Kidney (tissue), 14 donors: ENCODE results near the gene NRXN2. TPM values are rescaled to one million over a fixed set of nuclear protein-coding genes. Genes with fewer than 3 reads are reported as not detected.
A peak's percentile ranks its signal among the peaks of the same experiment; 100 is the strongest.

ENCODE experiments used
- DNase-seq, 5 donors: peaks; one replicate each; pipeline ENCODE4 v3.0.0-alpha.2; 2013 to 2020
- FAIRE-seq: peaks from 2 replicates; lab custom pipeline; 2012; peaks lifted over from hg19 to GRCh38; lab: Jason Lieb, UNC
- H3K27ac ChIP-seq, 2 donors: one replicate each; pipeline ENCODE4 v1.7.0; 2013; ENCODE audit warnings: low read depth in 2 of 2, low read length in 2 of 2, inconsistent platforms in 1 of 2
- H3K27me3 ChIP-seq: one replicate; pipeline ENCODE4 v1.7.1; 2013; ENCODE audit warnings: low read length, inconsistent platforms; ENCODE audit not compliant: control insufficient read depth, insufficient read depth
- H3K36me3 ChIP-seq, 3 donors: one replicate each; pipeline versions ENCODE4 v1.7.0 to v1.7.1; 2013; ENCODE audit warnings: low read length in 3 of 3, control low read depth in 1 of 3, inconsistent platforms in 1 of 3; ENCODE audit not compliant: insufficient read depth in 3 of 3, control insufficient read depth in 2 of 3
- H3K4me1 ChIP-seq, 3 donors: one replicate each; pipeline versions ENCODE4 v1.7.0 to v1.7.1; 2013; ENCODE audit warnings: low read length in 3 of 3, inconsistent platforms in 1 of 3, low read depth in 1 of 3; ENCODE audit not compliant: control insufficient read depth in 2 of 3, insufficient read depth in 2 of 3
- H3K4me3 ChIP-seq, 3 donors: one replicate each; pipeline versions ENCODE4 v1.7.0 to v1.8.1; 2013; ENCODE audit warnings: low read length in 3 of 3, control low read depth in 1 of 3, inconsistent platforms in 1 of 3
- H3K9ac ChIP-seq, 3 donors: one replicate each; pipeline versions ENCODE4 v1.7.0 to v1.7.1; 2013; ENCODE audit warnings: low read length in 3 of 3, control low read depth in 1 of 3, inconsistent platforms in 1 of 3
- H3K9me3 ChIP-seq, 3 donors: one replicate each; pipeline versions ENCODE4 v1.7.0 to v1.7.1; 2013; ENCODE audit warnings: low read length in 3 of 3, control low read depth in 1 of 3, inconsistent platforms in 1 of 3; ENCODE audit not compliant: control insufficient read depth in 2 of 3, insufficient read depth in 1 of 3
- intact Hi-C: fragments of 100-400 bp; cut with DNase I; formaldehyde crosslinking; loops from one replicate; pipeline ENCODE4 v1.11.1; 2022
- polyA plus RNA-seq: library from polyadenylated mRNA; stranded (reverse); fragments of 350-450 nt; fragmentation: Illumina TruSeq; extraction: RNeasy Lipid Tissue Mini Kit (QIAGEN cat#74804); gene quantifications from one replicate; pipeline ENCODE4 v1.2.3, GENCODE V29; 2014; ENCODE audit warnings: low read depth, low replicate concordance; ENCODE audit not compliant: insufficient read depth
- total RNA-seq: library from RNA; stranded (reverse); fragmentation: NEBNext Ultra II Directional; extraction: Animal tissue kit (Norgen Biotek cat#: 25700); gene quantifications from one replicate; pipeline ENCODE4 v1.2.1, GENCODE V29; 2021
- TF ChIP-seq, protein P1 (sequence below): IDR thresholded peaks from 3 replicates; pipeline ENCODE4 v1.5.1; 2012; ENCODE audit warnings: mild to moderate bottlenecking, moderate library complexity, borderline replicate concordance; ENCODE audit not compliant: insufficient read depth; ENCODE audit errors: extremely low read depth
- donor health status: control.
- donor health status: control.
- donor health status: control.
- donor health status: control.
- donor health status: control.
- donor health status: DM: yes; HTN: yes; CAD: no.
- donor health status: Normal renal cell carcinoma (clear cell type).

The NRXN2 gene
- total and polyA plus RNA-seq, 2 donors from 2014 or later: 13.3 to 22.0 TPM

DNA sequence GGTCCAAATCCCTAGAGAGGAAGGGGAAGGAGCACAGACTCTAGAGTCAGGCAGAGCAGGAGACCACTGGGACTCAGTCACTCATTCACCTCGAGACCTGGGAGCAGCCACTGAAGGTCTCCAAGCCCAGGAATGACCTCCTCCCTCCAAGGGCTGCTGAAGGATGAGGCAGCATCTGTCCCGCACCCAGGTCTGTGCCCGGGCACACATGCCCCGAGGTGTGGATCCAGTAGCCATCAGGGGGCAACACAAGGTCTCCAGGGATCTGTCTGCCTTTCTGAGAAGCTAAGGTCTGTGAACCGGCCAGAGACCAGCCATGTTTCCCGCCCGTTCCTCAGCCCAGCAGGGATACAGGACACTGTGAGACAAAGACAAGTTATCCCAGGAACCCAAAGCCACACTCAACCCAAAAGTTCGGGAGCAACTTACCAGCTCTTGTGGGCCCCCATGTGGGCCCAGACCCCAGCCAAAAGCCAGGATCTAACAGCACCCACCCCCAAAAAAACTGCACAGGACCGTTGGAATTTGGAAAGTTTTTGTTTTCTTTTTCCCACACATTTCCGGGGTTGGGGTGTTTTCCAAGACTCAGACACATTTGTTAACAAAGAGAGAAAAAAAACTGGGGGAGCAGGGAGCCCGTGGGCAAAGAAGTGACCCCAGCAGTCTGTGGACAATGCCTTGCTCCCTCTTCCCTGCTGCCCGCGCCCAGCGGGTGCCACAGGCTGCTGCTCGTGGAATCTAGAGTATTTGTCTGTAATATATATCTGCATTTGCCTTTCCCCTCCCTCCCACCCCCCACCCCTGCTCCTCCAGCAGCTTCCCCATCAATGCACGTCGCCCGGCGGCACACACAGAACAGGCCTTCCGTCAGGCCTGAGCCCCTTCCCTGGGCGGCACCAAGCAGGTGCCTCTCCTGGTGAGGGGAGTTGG, 117.1 kb downstream of the NRXN2 start:
- peak in 3 of 5 donors; percentile 30 to 43 (median 36) for DNase-seq
- intact Hi-C loops: no loop called here

DNA sequence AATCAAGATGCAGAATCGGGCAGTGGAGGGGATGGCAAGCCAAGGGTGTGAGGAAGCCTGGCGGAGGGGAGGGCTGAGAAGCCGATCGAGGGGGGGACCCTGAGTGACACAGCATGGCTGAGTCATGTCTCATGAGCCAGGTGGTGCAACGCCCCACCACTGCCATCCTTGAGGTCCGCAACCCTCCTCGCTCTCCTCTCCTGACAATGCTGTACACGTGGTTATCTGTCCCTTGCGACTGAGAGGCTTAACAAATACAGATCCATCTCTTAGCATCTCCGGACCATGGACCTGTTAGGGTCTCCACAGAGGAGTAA, 117.8 kb downstream of the NRXN2 start:
- no peaks in the 10 kb centered on the region for H3K36me3 ChIP-seq
- no peaks in the 10 kb centered on the region for H3K27me3 ChIP-seq
- H3K4me1 ChIP-seq: no peaks in the 10 kb centered on the region
- no peak overlapping the region for H3K27ac ChIP-seq
- no peaks in the 10 kb centered on the region for H3K9me3 ChIP-seq
- no peak overlapping the region for H3K4me3 ChIP-seq
- TF ChIP-seq, protein P1, sequence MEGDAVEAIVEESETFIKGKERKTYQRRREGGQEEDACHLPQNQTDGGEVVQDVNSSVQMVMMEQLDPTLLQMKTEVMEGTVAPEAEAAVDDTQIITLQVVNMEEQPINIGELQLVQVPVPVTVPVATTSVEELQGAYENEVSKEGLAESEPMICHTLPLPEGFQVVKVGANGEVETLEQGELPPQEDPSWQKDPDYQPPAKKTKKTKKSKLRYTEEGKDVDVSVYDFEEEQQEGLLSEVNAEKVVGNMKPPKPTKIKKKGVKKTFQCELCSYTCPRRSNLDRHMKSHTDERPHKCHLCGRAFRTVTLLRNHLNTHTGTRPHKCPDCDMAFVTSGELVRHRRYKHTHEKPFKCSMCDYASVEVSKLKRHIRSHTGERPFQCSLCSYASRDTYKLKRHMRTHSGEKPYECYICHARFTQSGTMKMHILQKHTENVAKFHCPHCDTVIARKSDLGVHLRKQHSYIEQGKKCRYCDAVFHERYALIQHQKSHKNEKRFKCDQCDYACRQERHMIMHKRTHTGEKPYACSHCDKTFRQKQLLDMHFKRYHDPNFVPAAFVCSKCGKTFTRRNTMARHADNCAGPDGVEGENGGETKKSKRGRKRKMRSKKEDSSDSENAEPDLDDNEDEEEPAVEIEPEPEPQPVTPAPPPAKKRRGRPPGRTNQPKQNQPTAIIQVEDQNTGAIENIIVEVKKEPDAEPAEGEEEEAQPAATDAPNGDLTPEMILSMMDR: no peak
- intact Hi-C loops: no loop called here
- DNase-seq: peak in 1 of 5 donors; percentile 47
- no peak for FAIRE-seq
- no peak overlapping the region for H3K9ac ChIP-seq

More for the DNA sequence above, 117.1 kb downstream of the NRXN2 start:
- Histone ChIP-seq H3K4me1 (no peaks in the 10 kb centered on the region), H3K27ac (no peak overlapping the region), H3K27me3 (no peaks in the 10 kb centered on the region), H3K9ac (no peak overlapping the region), H3K9me3 (no peaks in the 10 kb centered on the region), H3K36me3 (no peaks in the 10 kb centered on the region), H3K4me3 (no peak overlapping the region)
- TF ChIP-seq, protein P1: no peak
- no peak for FAIRE-seq

DNA sequence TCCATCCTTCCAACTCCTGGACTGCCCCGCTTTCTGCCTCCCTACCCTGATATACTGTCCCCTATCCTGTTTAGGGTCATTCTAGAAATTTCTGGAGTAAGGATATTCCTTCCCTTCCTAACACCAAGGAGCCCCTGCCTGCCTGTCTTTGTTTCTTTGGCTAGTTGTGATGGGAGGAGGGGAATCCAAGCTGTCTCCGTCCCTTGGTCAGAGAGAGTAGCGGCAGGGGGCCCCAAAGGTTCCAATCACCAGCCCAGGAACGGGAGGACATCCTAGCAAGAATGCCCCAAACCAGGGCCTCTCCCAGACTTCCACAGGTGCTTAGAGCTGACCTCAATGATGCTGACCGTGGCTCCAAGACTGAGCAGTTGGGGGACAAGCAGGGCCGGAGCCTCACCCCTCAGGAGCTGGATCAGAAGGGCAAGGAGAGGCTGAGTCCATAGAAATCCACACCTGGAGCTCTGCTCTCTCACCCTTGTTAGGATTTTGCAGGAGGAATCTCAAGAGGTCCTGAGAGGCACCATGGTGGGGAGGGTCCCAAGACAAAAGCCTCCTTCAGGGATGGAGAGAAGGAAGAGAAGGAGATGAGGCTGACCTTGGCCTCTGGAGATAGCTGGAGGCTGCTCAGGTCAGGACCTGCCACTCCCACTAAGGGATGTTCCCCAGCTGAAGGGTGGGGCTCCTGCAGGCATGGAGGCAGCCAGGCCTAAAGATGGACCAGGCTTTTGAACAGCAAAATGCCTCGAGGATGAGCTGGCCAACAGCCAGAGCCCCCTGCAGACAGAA, 118.3 kb downstream of the NRXN2 start:
- H3K4me1 ChIP-seq: no peaks in the 10 kb centered on the region
- peak in 1 of 5 donors; percentile 29 for DNase-seq

More for the DNA sequence above, 118.3 kb downstream of the NRXN2 start:
- Histone ChIP-seq H3K4me3 (no peak overlapping the region), H3K27ac (no peak overlapping the region), H3K9me3 (no peaks in the 10 kb centered on the region), H3K9ac (no peak overlapping the region), H3K36me3 (no peaks in the 10 kb centered on the region), H3K27me3 (no peaks in the 10 kb centered on the region)
- TF ChIP-seq, protein P1: no peak
- intact Hi-C loops: no loop called here
- FAIRE-seq: no peak
